GM18511 (cell line): ENCODE measurements around the gene UMPS.
A peak's percentile ranks its signal among the peaks of the same experiment; 100 is the strongest.
"Not testable (repeated sequence)": the region's sequence is repeated elsewhere in the genome, so short reads cannot be mapped to it uniquely, and the experiment has no call there.

Experiments used
- ATAC-seq: cut with Tn5 transposase; IDR thresholded peaks from one replicate; pipeline ENCODE4 v1.9.1; 2021; ENCODE audit warnings: mild to moderate bottlenecking, moderate library complexity; ENCODE audit not compliant: unreplicated experiment

Gene UMPS

GRCh38 chr3:124705552-124705951 lies 24.7 kb upstream of the UMPS start:
- no peak for ATAC-seq

GRCh38 chr3:124707223-124707622 lies 23.0 kb upstream of the UMPS start:
- ATAC-seq = not testable (repeated sequence)

GRCh38 chr3:124707656-124708062 lies 22.6 kb upstream of the UMPS start:
- ATAC-seq = no peak

GRCh38 chr3:124714223-124714853 lies 15.9 kb upstream of the UMPS start:
- ATAC-seq = no peak

GRCh38 chr3:124722589-124722988 lies 7.7 kb upstream of the UMPS start:
- no peak for ATAC-seq

GRCh38 chr3:124730941-124731297 lies 667 bp downstream of the UMPS start:
- ATAC-seq = peak; percentile 12

GRCh38 chr3:124731760-124732159 lies 1.5 kb downstream of the UMPS start:
- no peak for ATAC-seq

GRCh38 chr3:124741027-124741426 lies 10.8 kb downstream of the UMPS start:
- ATAC-seq = no peak

- no peak for ATAC-seq
Observed at GRCh38 chr3:124745756-124746155, 15.5 kb downstream of the UMPS start.

- ATAC-seq = no peak
Observed at GRCh38 chr3:124747111-124747981, 17.1 kb downstream of the UMPS start.

- ATAC-seq = no peak
Observed at GRCh38 chr3:124748560-124749198, 18.4 kb downstream of the UMPS start.

GRCh38 chr3:124749877-124750276 lies 19.6 kb downstream of the UMPS start:
- ATAC-seq = not testable (repeated sequence)

- ATAC-seq = no peak
Observed at GRCh38 chr3:124751501-124751900, 21.2 kb downstream of the UMPS start.

GRCh38 chr3:124752051-124752450 lies 21.8 kb downstream of the UMPS start:
- ATAC-seq = no peak

- ATAC-seq = not testable (repeated sequence)
Observed at GRCh38 chr3:124757926-124758325, 27.7 kb downstream of the UMPS start.

- ATAC-seq = no peak
Observed at GRCh38 chr3:124758851-124759635, 28.8 kb downstream of the UMPS start.

GRCh38 chr3:124759666-124760401 lies 29.6 kb downstream of the UMPS start:
- ATAC-seq = no peak

- no peak for ATAC-seq
Observed at GRCh38 chr3:124760601-124761000, 30.3 kb downstream of the UMPS start.

GRCh38 chr3:124761250-124761796 lies 31.1 kb downstream of the UMPS start:
- ATAC-seq = no peak
